GF-D8 (cell line): ENCODE results near the gene SLC46A1.
A peak's percentile ranks its signal among the peaks of the same experiment; 100 is the strongest.

Experiments used
- DNase-seq: peaks from one replicate; lab custom pipeline; 2025; lab: John Stamatoyannopoulos, UW

Gene SLC46A1

GRCh38 chr17:28379814-28380801 is 25.9 kb downstream of the SLC46A1 start:
- DNase-seq = no peak

GRCh38 chr17:28372945-28373274 is 33.1 kb downstream of the SLC46A1 start:
- no peak for DNase-seq

GRCh38 chr17:28372203-28372944 is 33.6 kb downstream of the SLC46A1 start:
- DNase-seq = no peak

- DNase-seq = no peak
Measured at GRCh38 chr17:28371245-28372202, 34.5 kb downstream of the SLC46A1 start, which contains the start of gene SARM1. TSS of gene SARM1 (plus strand) at chr17:28371694. CDS start at chr17:28372033, 339 bp downstream.

- no peak for DNase-seq
Measured at GRCh38 chr17:28370744-28371103, 35.3 kb downstream of the SLC46A1 start.

- DNase-seq = no peak
Measured at GRCh38 chr17:28370035-28370743, 35.8 kb downstream of the SLC46A1 start, which contains the start of gene VTN. TSS of gene VTN (minus strand) at chr17:28370307. CDS start at chr17:28370203, 104 bp downstream.

- no peak for DNase-seq
Measured at GRCh38 chr17:28369684-28370034, 36.4 kb downstream of the SLC46A1 start.

- DNase-seq = no peak
Measured at GRCh38 chr17:28368915-28369683, 36.9 kb downstream of the SLC46A1 start.

- DNase-seq = no peak
Measured at GRCh38 chr17:28368306-28368831, 37.6 kb downstream of the SLC46A1 start.

GRCh38 chr17:28367641-28368305 is 38.2 kb downstream of the SLC46A1 start:
- DNase-seq = no peak

GRCh38 chr17:28366605-28367004 is 39.4 kb downstream of the SLC46A1 start:
- DNase-seq = no peak

- DNase-seq = no peak
Measured at GRCh38 chr17:28365487-28365886, 40.5 kb downstream of the SLC46A1 start.

GRCh38 chr17:28364665-28365363 is 41.2 kb downstream of the SLC46A1 start, which contains the start of gene SEBOX:
TSS of gene SEBOX (minus strand) at chr17:28365199. CDS start at chr17:28365151, 48 bp downstream.
- no peak for DNase-seq

GRCh38 chr17:28363776-28364650 is 42.0 kb downstream of the SLC46A1 start:
- DNase-seq = no peak

GRCh38 chr17:28363186-28363585 is 42.8 kb downstream of the SLC46A1 start:
- DNase-seq = no peak

GRCh38 chr17:28357901-28358197 is 48.2 kb downstream of the SLC46A1 start:
- no peak for DNase-seq

- DNase-seq = peak; percentile 53
Measured at GRCh38 chr17:28357061-28357900, 48.7 kb downstream of the SLC46A1 start, which contains the start of gene POLDIP2. TSS of gene POLDIP2 (minus strand) at chr17:28357527. CDS start at chr17:28357448, 79 bp downstream.
